ENCODE measurements around the gene FLRT1.

Gene FLRT1

DNA sequence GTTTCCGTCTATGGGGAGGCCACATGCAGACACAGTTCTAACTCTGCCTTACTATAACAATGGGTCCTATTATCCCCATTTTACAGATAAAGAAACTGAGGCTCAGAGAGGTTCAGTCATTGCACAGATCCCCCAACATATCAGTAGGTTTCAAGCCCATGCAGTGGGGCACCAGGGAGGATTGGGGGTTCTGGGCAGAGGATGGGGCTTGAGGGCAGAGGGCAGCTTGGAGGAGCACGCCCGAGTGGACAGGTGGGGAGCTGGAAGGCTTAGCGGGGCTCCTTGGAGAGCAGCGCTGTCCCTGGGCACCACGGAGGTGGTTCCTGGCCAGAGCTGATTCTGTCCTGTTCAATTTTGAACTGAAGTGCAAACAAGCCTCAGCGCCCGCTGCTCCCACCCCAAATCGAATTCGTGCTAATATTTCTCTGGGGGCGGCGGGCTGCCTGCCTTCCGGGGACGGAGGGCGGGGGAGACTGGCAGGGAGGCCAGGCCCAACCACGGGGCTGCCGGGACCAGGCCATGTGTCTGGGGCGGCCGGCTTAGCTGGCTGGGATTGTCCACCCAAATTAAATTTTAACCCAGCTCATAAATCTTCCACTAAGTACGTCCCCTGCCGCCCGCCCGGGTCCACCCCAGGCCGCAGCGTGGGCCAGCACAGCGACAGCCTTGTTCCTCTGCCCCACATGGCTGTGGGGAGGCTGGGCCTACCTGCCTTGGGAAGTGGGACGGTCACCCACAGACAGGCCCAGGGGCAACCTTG is 49.4 kb downstream of the FLRT1 start:
- no peak for DNase-seq (ENCODE audit: low read depth in 2 of 2)
